Adipocyte (in vitro differentiated cells): ENCODE measurements around the gene FSIP1.

Experiments
- DNase-seq: peaks from one replicate; pipeline ENCODE4 v3.0.0-alpha.2; 2015; ENCODE audit warnings: low read depth
- H3K27me3 ChIP-seq: replicated peaks from 2 replicates; pipeline ENCODE4 v1.7.0; 2013; ENCODE audit warnings: mild to moderate bottlenecking, low read length, moderate library complexity; ENCODE audit not compliant: control insufficient read depth, insufficient read depth
- H3K36me3 ChIP-seq: 2 replicates; pipeline ENCODE4 v1.7.0; 2013; ENCODE audit warnings: low read length, mild to moderate bottlenecking, moderate library complexity; ENCODE audit not compliant: control insufficient read depth, insufficient read depth, severe bottlenecking
- H3K4me1 ChIP-seq: 2 replicates; pipeline ENCODE4 v1.7.0; 2013; ENCODE audit warnings: mild to moderate bottlenecking, low read length, moderate library complexity; ENCODE audit not compliant: control insufficient read depth, insufficient read depth
- H3K4me3 ChIP-seq: 2 replicates; pipeline ENCODE4 v1.7.0; 2013; ENCODE audit warnings: mild to moderate bottlenecking, low read length, moderate library complexity
- H3K9ac ChIP-seq: 2 replicates; pipeline ENCODE4 v1.7.0; 2013; ENCODE audit warnings: mild to moderate bottlenecking, low read length, moderate library complexity
- H3K9me3 ChIP-seq: 2 replicates; pipeline ENCODE4 v1.7.0; 2013; ENCODE audit warnings: mild to moderate bottlenecking, low read length, moderate library complexity; ENCODE audit not compliant: control insufficient read depth

Gene FSIP1

GRCh38 chr15:39625451-39625850 is 157.2 kb downstream of the FSIP1 start:
- Histone ChIP-seq H3K9ac (no peak overlapping the region), H3K9me3 (no peaks in the 10 kb centered on the region), H3K4me1 (peaks cover 22% of the 10 kb centered on the region), H3K4me3 (no peak overlapping the region), H3K36me3 (no peaks in the 10 kb centered on the region), H3K27me3 (no peaks in the 10 kb centered on the region)
- DNase-seq: no peak

GRCh38 chr15:39624806-39625205 is 157.8 kb downstream of the FSIP1 start:
- Histone ChIP-seq H3K27me3 (no peaks in the 10 kb centered on the region), H3K4me3 (no peak overlapping the region), H3K4me1 (peaks cover 22% of the 10 kb centered on the region), H3K9ac (no peak overlapping the region), H3K9me3 (no peaks in the 10 kb centered on the region), H3K36me3 (no peaks in the 10 kb centered on the region)
- DNase-seq: peak; percentile 75

- peaks cover 21% of the 10 kb centered on the region for H3K4me1 ChIP-seq
- H3K4me3 ChIP-seq: no peak overlapping the region
- no peak for DNase-seq
- H3K9ac ChIP-seq: no peak overlapping the region
- no peaks in the 10 kb centered on the region for H3K9me3 ChIP-seq
- H3K36me3 ChIP-seq: no peaks in the 10 kb centered on the region
- H3K27me3 ChIP-seq: no peaks in the 10 kb centered on the region
These were observed 159.1 kb downstream of the FSIP1 start for GRCh38 chr15:39623529-39623931.

GRCh38 chr15:39622660-39623516 is 159.8 kb downstream of the FSIP1 start:
- no peak for DNase-seq
- H3K4me3 ChIP-seq: no peak overlapping the region
- H3K27me3 ChIP-seq: no peaks in the 10 kb centered on the region

GRCh38 chr15:39621976-39622375 is 160.7 kb downstream of the FSIP1 start:
- Histone ChIP-seq H3K4me3 (no peak overlapping the region), H3K27me3 (no peaks in the 10 kb centered on the region), H3K9me3 (no peaks in the 10 kb centered on the region), H3K4me1 (peaks cover 33% of the 10 kb centered on the region), H3K36me3 (no peaks in the 10 kb centered on the region), H3K9ac (no peak overlapping the region)
- no peak for DNase-seq

More at GRCh38 chr15:39622660-39623516, 159.8 kb downstream of the FSIP1 start:
- H3K9me3 ChIP-seq: no peaks in the 10 kb centered on the region
- H3K4me1 ChIP-seq: peaks cover 27% of the 10 kb centered on the region
- H3K36me3 ChIP-seq: no peaks in the 10 kb centered on the region
- H3K9ac ChIP-seq: no peak overlapping the region

GRCh38 chr15:39621210-39621609 is 161.4 kb downstream of the FSIP1 start:
- no peaks in the 10 kb centered on the region for H3K36me3 ChIP-seq
- no peak overlapping the region for H3K4me3 ChIP-seq
- H3K9me3 ChIP-seq: no peaks in the 10 kb centered on the region
- no peak overlapping the region for H3K9ac ChIP-seq
- H3K27me3 ChIP-seq: no peaks in the 10 kb centered on the region
- peaks cover 33% of the 10 kb centered on the region for H3K4me1 ChIP-seq
- no peak for DNase-seq

GRCh38 chr15:39618063-39618823 is 164.4 kb downstream of the FSIP1 start:
- Histone ChIP-seq H3K27me3 (no peaks in the 10 kb centered on the region), H3K9ac (peak overlapping the region; percentile 64), H3K36me3 (no peaks in the 10 kb centered on the region), H3K4me3 (peak overlapping the region; percentile 74), H3K4me1 (peaks cover 16% of the 10 kb centered on the region), H3K9me3 (peaks cover 6% of the 10 kb centered on the region)
- peak; percentile 63 for DNase-seq

- peak; percentile 17 for DNase-seq
- Histone ChIP-seq H3K9ac (no peak overlapping the region), H3K4me3 (peak overlapping the region; percentile 74), H3K27me3 (no peaks in the 10 kb centered on the region), H3K36me3 (no peaks in the 10 kb centered on the region), H3K4me1 (peaks cover 16% of the 10 kb centered on the region), H3K9me3 (peaks cover 7% of the 10 kb centered on the region)
These were observed 165.7 kb downstream of the FSIP1 start for GRCh38 chr15:39616731-39617455.

- Histone ChIP-seq H3K27me3 (no peaks in the 10 kb centered on the region), H3K4me3 (no peak overlapping the region), H3K4me1 (peaks cover 15% of the 10 kb centered on the region), H3K36me3 (no peaks in the 10 kb centered on the region), H3K9ac (no peak overlapping the region), H3K9me3 (peaks cover 28% of the 10 kb centered on the region)
- no peak for DNase-seq
These were observed 168.8 kb downstream of the FSIP1 start for GRCh38 chr15:39613861-39614260.

- Histone ChIP-seq H3K4me3 (no peak overlapping the region), H3K27me3 (no peaks in the 10 kb centered on the region), H3K9me3 (peaks cover 28% of the 10 kb centered on the region), H3K4me1 (peaks cover 9% of the 10 kb centered on the region), H3K36me3 (no peaks in the 10 kb centered on the region), H3K9ac (no peak overlapping the region)
- DNase-seq: no peak
These were observed 169.4 kb downstream of the FSIP1 start for GRCh38 chr15:39613271-39613670.

- Histone ChIP-seq H3K4me3 (peak overlapping the region; percentile 1), H3K36me3 (no peaks in the 10 kb centered on the region), H3K4me1 (no peaks in the 10 kb centered on the region), H3K27me3 (no peaks in the 10 kb centered on the region), H3K9ac (no peak overlapping the region), H3K9me3 (peaks cover 28% of the 10 kb centered on the region)
- DNase-seq: no peak
These were observed 172.0 kb downstream of the FSIP1 start for GRCh38 chr15:39610665-39611064.
